Left kidney (tissue), 2 donors: ENCODE measurements around the gene CCNF. TPM values are rescaled to one million over a fixed set of nuclear protein-coding genes. Genes with fewer than 3 reads are reported as not detected.
A peak's percentile ranks its signal among the peaks of the same experiment; 100 is the strongest.

ENCODE experiments used
- DNase-seq: peaks from one replicate; pipeline ENCODE4 v3.0.0-alpha.2; 2013
- polyA plus RNA-seq: library from polyadenylated mRNA; unstranded; fragments of 120-200 nt; gene quantifications from one replicate; pipeline ENCODE4 v1.2.1, GENCODE V29; 2013; ENCODE audit not compliant: insufficient read length

The CCNF gene
- polyA plus RNA-seq, 1 donor = 15.0 TPM

GRCh38 chr16:2456551-2457153 is 27.4 kb downstream of the CCNF start:
- no peak for DNase-seq

GRCh38 chr16:2457267-2457666 is 28.0 kb downstream of the CCNF start:
- no peak for DNase-seq

- DNase-seq = no peak
Measured at GRCh38 chr16:2457946-2458345, 28.7 kb downstream of the CCNF start.

GRCh38 chr16:2458887-2459646 is 29.8 kb downstream of the CCNF start:
- DNase-seq = no peak

GRCh38 chr16:2459647-2460390 is 30.6 kb downstream of the CCNF start, which contains the start of gene TEDC2:
TEDC2 (plus strand) TSS chr16:2460109; CDS start chr16:2460145, 36 bp downstream.
- DNase-seq = peak; percentile 94

GRCh38 chr16:2460391-2460713 is 31.1 kb downstream of the CCNF start:
- no peak for DNase-seq

GRCh38 chr16:2460916-2461315 is 31.7 kb downstream of the CCNF start:
- no peak for DNase-seq

GRCh38 chr16:2462031-2462866 is 33.0 kb downstream of the CCNF start:
- DNase-seq = no peak

GRCh38 chr16:2464333-2464732 is 35.1 kb downstream of the CCNF start:
- DNase-seq = no peak

- DNase-seq = no peak
Measured at GRCh38 chr16:2465653-2466415, 36.6 kb downstream of the CCNF start.

- DNase-seq = no peak
Measured at GRCh38 chr16:2466667-2467527, 37.6 kb downstream of the CCNF start.

GRCh38 chr16:2467528-2468232 is 38.4 kb downstream of the CCNF start:
- no peak for DNase-seq

GRCh38 chr16:2468233-2468724 is 39.0 kb downstream of the CCNF start:
- no peak for DNase-seq

- no peak for DNase-seq
Measured at GRCh38 chr16:2468725-2469398, 39.6 kb downstream of the CCNF start.

- DNase-seq = no peak
Measured at GRCh38 chr16:2469399-2470233, 40.4 kb downstream of the CCNF start.

- no peak for DNase-seq
Measured at GRCh38 chr16:2470234-2470601, 41.0 kb downstream of the CCNF start.

GRCh38 chr16:2470603-2471015 is 41.4 kb downstream of the CCNF start:
- DNase-seq = no peak

- no peak for DNase-seq
Measured at GRCh38 chr16:2471016-2471652, 41.9 kb downstream of the CCNF start, which contains the start of gene NTN3. NTN3 (plus strand) TSS chr16:2471297; CDS start chr16:2471702, 405 bp downstream.
